K562 (cell line): ENCODE measurements around the gene AGPAT1. TPM values are rescaled to one million over a fixed set of nuclear protein-coding genes. Genes with fewer than 3 reads are reported as not detected.

ENCODE experiments used
- CTCF ChIP-seq, 3 experiments: IDR thresholded peaks in 2 of 3; conservative IDR thresholded peaks in 1 of 3; 2 replicates each; pipeline ENCODE4 v1.5.1; 2011 to 2012; ENCODE audit warnings: low read length in 3 of 3, mild to moderate bottlenecking in 3 of 3, control low read depth in 2 of 3, improper control_type of control experiment in 1 of 3, inconsistent platforms in 1 of 3, low read depth in 1 of 3, mixed read lengths in 1 of 3, moderate library complexity in 1 of 3; ENCODE audit not compliant: insufficient read depth in 2 of 3
- E2F6 ChIP-seq, 2 experiments: IDR thresholded peaks; 2 replicates each; pipeline ENCODE4 v1.6.1; 2011; ENCODE audit warnings: borderline replicate concordance in 1 of 2, control low read depth in 1 of 2, low read depth in 1 of 2, low read length in 1 of 2, mild to moderate bottlenecking in 1 of 2, mixed read lengths in 1 of 2, moderate library complexity in 1 of 2; ENCODE audit not compliant: insufficient read depth in 1 of 2, insufficient read length in 1 of 2, poor library complexity in 1 of 2, severe bottlenecking in 1 of 2; ENCODE audit errors: extremely low read depth in 1 of 2
- GABPA ChIP-seq: fragments of 200-800 bp; sonication (Bioruptor generic); conservative IDR thresholded peaks from 2 replicates; pipeline ENCODE4 v1.6.1; 2016; ENCODE audit warnings: low read depth, missing genetic modification characterization, missing compliant biosample characterization
- GABPB1 ChIP-seq: sonication (generic); formaldehyde crosslinking; IDR thresholded peaks from 2 replicates; pipeline ENCODE4 v1.8.0; 2022; ENCODE audit warnings: mild to moderate bottlenecking, missing genetic modification reagents
- GMEB1 ChIP-seq: fragments of 250-450 bp; sonication (Bioruptor Pico); IDR thresholded peaks from 2 replicates; pipeline ENCODE4 v1.4.0; 2020; ENCODE audit warnings: mild to moderate bottlenecking
- HMBOX1 ChIP-seq: sonication (generic); IDR thresholded peaks from 2 replicates; pipeline ENCODE4 v1.6.1; 2016
- HOXB6 ChIP-seq: fragments of 250-450 bp; sonication (Bioruptor Pico); IDR thresholded peaks from 2 replicates; pipeline ENCODE4 v1.5.1; 2022; ENCODE audit warnings: mild to moderate bottlenecking, borderline replicate concordance
- LEF1 ChIP-seq: fragments of 450-650 bp; IDR thresholded peaks from 2 replicates; pipeline ENCODE4 v1.6.1; 2016; ENCODE audit warnings: mild to moderate bottlenecking
- MAFK ChIP-seq: IDR thresholded peaks from 2 replicates; pipeline ENCODE4 v1.6.1; 2011; ENCODE audit warnings: low read length, improper control_type of control experiment
- MAX ChIP-seq: sonication (generic); formaldehyde crosslinking; IDR thresholded peaks from 2 replicates; pipeline ENCODE4 v1.9.0; 2022; ENCODE audit warnings: mild to moderate bottlenecking, missing genetic modification reagents
- PCBP2 ChIP-seq: fragments of 200-400 bp; formaldehyde crosslinking; IDR thresholded peaks from 2 replicates; pipeline ENCODE4 v1.6.1; 2018; ENCODE audit warnings: low read length, low read depth, mild to moderate bottlenecking, moderate library complexity; ENCODE audit not compliant: poor library complexity, severe bottlenecking
- POLR3G ChIP-seq: IDR thresholded peaks from 2 replicates; pipeline ENCODE4 v1.6.1; 2011; ENCODE audit not compliant: insufficient read length, insufficient replicate concordance; ENCODE audit errors: extremely low read depth
- RNF2 ChIP-seq: sonication (generic); IDR thresholded peaks from 2 replicates; pipeline ENCODE4 v1.6.1; 2016
- SMAD3 ChIP-seq: fragments of 450-650 bp; formaldehyde crosslinking; conservative IDR thresholded peaks from 2 replicates; pipeline ENCODE4 v1.4.0; 2020; ENCODE audit warnings: mild to moderate bottlenecking
- SREBF2 ChIP-seq: sonication (generic); formaldehyde crosslinking; IDR thresholded peaks from 2 replicates; pipeline ENCODE4 v1.4.0; 2020; ENCODE audit warnings: mild to moderate bottlenecking, missing genetic modification reagents
- ZBTB12 ChIP-seq: fragments of 250-450 bp; sonication (Bioruptor Pico); IDR thresholded peaks from 2 replicates; pipeline ENCODE4 v1.4.0; 2020
- ZNF280B ChIP-seq: fragments of 250-450 bp; sonication (Bioruptor Pico); IDR thresholded peaks from 2 replicates; pipeline ENCODE4 v1.5.1; 2021; ENCODE audit warnings: mild to moderate bottlenecking
- polyA plus RNA-seq, 8 experiments: library from polyadenylated mRNA; depleted of rRNA in 4 of 8; stranded (reverse) in 5 of 8; unstranded in 3 of 8; fragments of >200 nt; fragmentation: Nextera tagmentation in 2 of 8; fragmentation: Illumina TruSeq in 1 of 8; extraction: Ambion mirVana in 2 of 8; extraction: Trizol in 1 of 8; gene quantifications; 2 replicates each; pipeline versions ENCODE4 v1.2.1 to v1.2.3, GENCODE V29; 2011 to 2014; ENCODE audit warnings: inconsistent platforms in 1 of 8, missing spikeins in 1 of 8
- total RNA-seq, 7 experiments: library from RNA; depleted of rRNA in 6 of 7; stranded (reverse); fragments of >200 nt in 6 of 7; fragmentation: Illumina TruSeq in 2 of 7; extraction: Trizol in 2 of 7; gene quantifications; 2 replicates each; pipeline versions ENCODE4 v1.2.1 to v1.2.3, GENCODE V29; 2011 to 2021; ENCODE audit warnings: low replicate concordance in 1 of 7

AGPAT1 gene
- total and polyA plus RNA-seq, 9 of the 15 experiments (the other 6 are each of a cell fraction or from before 2014, with no cell fraction given), result 37.9 to 176 (median 69.4) TPM

GRCh38 chr6:32127717-32128592, 47.9 kb downstream of the AGPAT1 start, which contains the start of gene ATF6B (continued):
- TF ChIP-seq GABPA (tag) (peak; percentile 83), MAFK (peak; percentile 32; the same call in 1 of the 2 replicates), ZBTB12 (CRISPR knock-in tag) (no peak), ZNF280B (no peak), SREBF2 (CRISPR knock-in tag) (no peak), CTCF (IDR thresholded peaks at IDR 0.05 in 2 of 3, conservative IDR thresholded peaks at IDR 0.05 in 1 of 3; ENCODE audit: insufficient read depth in 2 of 3, low read depth in 1 of 3, low read length in 3 of 3) (no peak), GABPB1 (CRISPR knock-in tag) (peak; percentile 71), HOXB6 (no peak), MAX (CRISPR knock-in tag) (no peak; the same call in 1 of the 2 replicates), LEF1 (no peak), SMAD3 (CRISPR knock-in tag) (0 out of 2 replicates have a peak, but pooled peaks have one; percentile 32), RNF2 (no peak), PCBP2 (no peak), E2F6 (IDR thresholded peaks at IDR 0.05; ENCODE audit: borderline replicate concordance in 1 of 2, extremely low read depth in 1 of 2, insufficient read depth in 1 of 2, insufficient read length in 1 of 2, low read depth in 1 of 2, low read length in 1 of 2, poor library complexity in 1 of 2, severe bottlenecking in 1 of 2) (peak in 1 of 2 experiments; percentile 11), GMEB1 (no peak), POLR3G (no peak), HMBOX1 (no peak)
